Measurements from ENCODE around the gene SLC35B2. TPM values are rescaled to one million over a fixed set of nuclear protein-coding genes. Genes with fewer than 3 reads are reported as not detected.

Gene SLC35B2
- total and polyA plus RNA-seq, 10 of the 15 experiments (the other 5 are each of a cell fraction or from before 2014, with no cell fraction given), result 11.3 to 45.4 (median 33.8) TPM

GRCh38 chr6:44229376-44230033, 27.8 kb downstream of the SLC35B2 start:
- Histone ChIP-seq H3K4me3 (no peak overlapping the region), H3K27ac (ENCODE audit: control insufficient read depth, insufficient read depth) (no peak overlapping the region), H2AFZ (ENCODE audit: control insufficient read depth, low read depth, low read length) (no peak overlapping the region), H4K20me1 (ENCODE audit: control insufficient read depth, insufficient read depth) (no peaks in the 10 kb centered on the region), H3K36me3 (ENCODE audit: control insufficient read depth in 2 of 2, insufficient read depth in 2 of 2, low read length in 1 of 2) (peaks cover 4 to 20% of the 10 kb centered on the region in 2 experiments; a peak in 3 of 4 replicates), H3K4me1 (ENCODE audit: control insufficient read depth, insufficient read depth, low read length) (peaks cover 8% of the 10 kb centered on the region), H3K4me2 (ENCODE audit: control insufficient read depth, insufficient read depth) (no peak overlapping the region), H3K79me2 (ENCODE audit: control insufficient read depth, insufficient read depth, low read length) (peaks cover 20% of the 10 kb centered on the region), H3K9me3 (replicated peaks; ENCODE audit: control insufficient read depth, insufficient read depth, low read length) (no peaks in the 10 kb centered on the region), H3K27me3 (replicated peaks in 1 of 2; ENCODE audit: control insufficient read depth in 2 of 2, insufficient read depth in 2 of 2, low read length in 1 of 2) (no peaks in the 10 kb centered on the region), H3K9ac (ENCODE audit: control insufficient read depth, insufficient read depth, low read length) (no peak overlapping the region)
- FAIRE-seq (no peak), ATAC-seq (no peak), DNase-seq (ENCODE audit: low read depth, low spot score) (no peak)
- in situ Hi-C loops (cut with MboI) (loop anchor here (10.0 kb wide), 1 partner anchor 125 kb away; no protein-coding TSS in a partner anchor), intact Hi-C loops (cut with micrococcal nuclease; ENCODE audit: unreplicated experiment) (no loop called here)
- CTCF ChIA-PET, result interaction anchor here (1.9 kb wide), 1 partner anchor 57 kb away, joined by 5 read pairs; no protein-coding TSS in a partner anchor
- RAD21 ChIA-PET (ENCODE audit: unreplicated experiment), result no interaction called here
- SMC1A ChIA-PET (ENCODE audit: uncharacterized antibody, unreplicated experiment), result no interaction called here
- WGBS (ENCODE audit: insufficient coverage, insufficient replicate concordance, low lambda C conversion rate, missing lambda C conversion rate), result 92% methylated on average over 11 of the region's 11 CpGs
- BruUV-seq (replicated peaks), result no TSS peak
- POLR2A ChIA-PET, result interaction anchor here (1.2 kb wide), 1 partner anchor 56 kb away, joined by 3 read pairs; no protein-coding TSS in a partner anchor
- no peak for TF ChIP-seq USF2 (IDR thresholded peaks at IDR 0.05; ENCODE audit: borderline replicate concordance, low read depth, low read length)
- TF ChIP-seq YBX1 (IDR thresholded peaks at IDR 0.05), result no peak
- TF ChIP-seq NBN (IDR thresholded peaks at IDR 0.05), result no peak
- TF ChIP-seq RB1 (IDR thresholded peaks at IDR 0.05; ENCODE audit: borderline replicate concordance), result no peak
- no peak for TF ChIP-seq NFYB (IDR thresholded peaks at IDR 0.05; ENCODE audit: insufficient read depth, low read depth, low read length)
- no peak for TF ChIP-seq PRDM15 (CRISPR knock-in tag; IDR thresholded peaks at IDR 0.05)
- TF ChIP-seq CEBPZ (IDR thresholded peaks at IDR 0.05; ENCODE audit: low read depth, low read length), result no peak
- no peak for TF ChIP-seq ELK1 (IDR thresholded peaks at IDR 0.05; ENCODE audit: low read depth, low read length)
- no peak for TF ChIP-seq KAT2A (conservative IDR thresholded peaks at IDR 0.05; ENCODE audit: control insufficient read depth, low read depth, low read length)
- TF ChIP-seq RAD21 (IDR thresholded peaks at IDR 0.05; ENCODE audit: insufficient read depth, low read depth, low read length), result no peak
- no peak for TF ChIP-seq KDM1A (IDR thresholded peaks at IDR 0.05; ENCODE audit: borderline replicate concordance)
- no peak for TF ChIP-seq RELB (IDR thresholded peaks at IDR 0.05; ENCODE audit: low read depth)

Measured in GM12878 (cell line).